Smooth muscle cell of the brain vasculature (primary cell): ENCODE measurements around the gene ZNF330.
A peak's percentile ranks its signal among the peaks of the same experiment; 100 is the strongest.

Experiments used
- DNase-seq: peaks from one replicate; pipeline ENCODE4 v3.0.0-alpha.2; 2012; ENCODE audit warnings: low read depth, low spot score

The ZNF330 gene

GRCh38 chr4:141233673-141234072 lies 13.0 kb downstream of the ZNF330 start:
- no peak for DNase-seq

- no peak for DNase-seq
These were observed 17.5 kb downstream of the ZNF330 start for GRCh38 chr4:141238186-141238585.

- no peak for DNase-seq
These were observed 19.6 kb downstream of the ZNF330 start for GRCh38 chr4:141240259-141240658.

- DNase-seq = no peak
These were observed 20.0 kb downstream of the ZNF330 start for GRCh38 chr4:141240671-141241070.

GRCh38 chr4:141241986-141242385 lies 21.3 kb downstream of the ZNF330 start:
- DNase-seq = no peak

GRCh38 chr4:141244419-141244818 lies 23.7 kb downstream of the ZNF330 start:
- no peak for DNase-seq

- DNase-seq = no peak
These were observed 25.5 kb downstream of the ZNF330 start for GRCh38 chr4:141246243-141246642.

- no peak for DNase-seq
These were observed 26.2 kb downstream of the ZNF330 start for GRCh38 chr4:141246683-141247429.

GRCh38 chr4:141247430-141247780 lies 26.7 kb downstream of the ZNF330 start:
- DNase-seq = no peak

- no peak for DNase-seq
These were observed 27.3 kb downstream of the ZNF330 start for GRCh38 chr4:141248029-141248428.

- DNase-seq = no peak
These were observed 27.8 kb downstream of the ZNF330 start for GRCh38 chr4:141248486-141248885.

GRCh38 chr4:141254326-141254725 lies 33.6 kb downstream of the ZNF330 start:
- DNase-seq = no peak

- no peak for DNase-seq
These were observed 34.3 kb downstream of the ZNF330 start for GRCh38 chr4:141255016-141255415.

- no peak for DNase-seq
These were observed 37.9 kb downstream of the ZNF330 start for GRCh38 chr4:141258558-141258957.

GRCh38 chr4:141275834-141276233 lies 55.1 kb downstream of the ZNF330 start:
- DNase-seq = peak; percentile 17

- DNase-seq = no peak
These were observed 62.5 kb downstream of the ZNF330 start for GRCh38 chr4:141283152-141283551.

GRCh38 chr4:141283563-141283962 lies 62.9 kb downstream of the ZNF330 start:
- DNase-seq = no peak
